ENCODE results near the gene MYLK.
"Not testable (repeated sequence)": the region's sequence is repeated elsewhere in the genome, so short reads cannot be mapped to it uniquely, and the experiment has no call there.

MYLK gene

GRCh38 chr3:123720638-123721037, 163.5 kb downstream of the MYLK start:
- no peak for TF ChIP-seq CTCF (IDR thresholded peaks at IDR 0.05; ENCODE audit: insufficient read depth, low read length, missing control alignments)
- ChIA-PET POLR2A (no interaction called here), CTCF (interaction anchor here (0.9 to 2.1 kb wide), 9 partner anchors 9 to 92 kb away, joined by 3 to 27 read pairs (median 8); no protein-coding TSS in a partner anchor)
- no peak overlapping the region for H3K4me3 ChIP-seq (ENCODE audit: low read depth, low read length)
- DNase-seq (ENCODE audit: low read depth, low spot score), result no peak

GRCh38 chr3:123719862-123720453, 164.2 kb downstream of the MYLK start:
- CTCF ChIA-PET, result interaction anchor here (0.9 to 21.7 kb wide), 11 partner anchors 9 to 101 kb away, joined by 3 to 436 read pairs (median 8); no protein-coding TSS in a partner anchor
- no peak for DNase-seq (ENCODE audit: low read depth, low spot score)
- POLR2A ChIA-PET, result no interaction called here
- TF ChIP-seq CTCF (IDR thresholded peaks at IDR 0.05; ENCODE audit: insufficient read depth, low read length, missing control alignments), result no peak
- H3K4me3 ChIP-seq (ENCODE audit: low read depth, low read length), result no peak overlapping the region

- TF ChIP-seq CTCF (IDR thresholded peaks at IDR 0.05; ENCODE audit: insufficient read depth, low read length, missing control alignments), result peak; percentile 88
- POLR2A ChIA-PET, result interaction anchor here (2.1 kb wide), 1 partner anchor 66 kb away, joined by 7 read pairs; no protein-coding TSS in a partner anchor
- not testable (repeated sequence) for H3K4me3 ChIP-seq (ENCODE audit: low read depth, low read length); DNase-seq (ENCODE audit: low read depth, low spot score)
- CTCF ChIA-PET, result interaction anchor here (0.7 to 21.7 kb wide), 11 partner anchors 11 to 103 kb away, joined by 3 to 436 read pairs (median 6); no protein-coding TSS in a partner anchor
Measured at GRCh38 chr3:123719061-123719756, 164.9 kb downstream of the MYLK start.

GRCh38 chr3:123718108-123718507, 166.0 kb downstream of the MYLK start:
- POLR2A ChIA-PET, result interaction anchor here (2.1 kb wide), 1 partner anchor 65 kb away, joined by 7 read pairs; no protein-coding TSS in a partner anchor
- no peak overlapping the region for H3K4me3 ChIP-seq (ENCODE audit: low read depth, low read length)
- no peak for DNase-seq (ENCODE audit: low read depth, low spot score)
- CTCF ChIA-PET, result interaction anchor here (1.0 to 21.7 kb wide), 8 partner anchors 12 to 102 kb away, joined by 3 to 436 read pairs (median 5); no protein-coding TSS in a partner anchor
- no peak for TF ChIP-seq CTCF (IDR thresholded peaks at IDR 0.05; ENCODE audit: insufficient read depth, low read length, missing control alignments)

- CTCF ChIA-PET, result interaction anchor here (1.4 to 21.7 kb wide), 5 partner anchors 13 to 75 kb away, joined by 3 to 436 read pairs (median 31); no protein-coding TSS in a partner anchor
Measured at GRCh38 chr3:123717451-123717850, 166.7 kb downstream of the MYLK start.

GRCh38 chr3:123716411-123716810, 167.7 kb downstream of the MYLK start:
- no peak for TF ChIP-seq CTCF (IDR thresholded peaks at IDR 0.05; ENCODE audit: insufficient read depth, low read length, missing control alignments)
- POLR2A ChIA-PET, result interaction anchor here (0.7 kb wide), 1 partner anchor 55 kb away, joined by 3 read pairs; no protein-coding TSS in a partner anchor

More at GRCh38 chr3:123717451-123717850, 166.7 kb downstream of the MYLK start:
- POLR2A ChIA-PET, result interaction anchor here (2.1 kb wide), 1 partner anchor 64 kb away, joined by 7 read pairs; no protein-coding TSS in a partner anchor
- not testable (repeated sequence) for H3K4me3 ChIP-seq (ENCODE audit: low read depth, low read length); DNase-seq (ENCODE audit: low read depth, low spot score)

More at GRCh38 chr3:123716411-123716810, 167.7 kb downstream of the MYLK start:
- CTCF ChIA-PET, result interaction anchor here (1.0 to 21.7 kb wide), 5 partner anchors 12 to 74 kb away, joined by 3 to 436 read pairs (median 31); no protein-coding TSS in a partner anchor
- DNase-seq (ENCODE audit: low read depth, low spot score), result no peak
- H3K4me3 ChIP-seq (ENCODE audit: low read depth, low read length), result no peak overlapping the region

Measured in AG04449 (cell line).